Gastroesophageal sphincter (tissue), 4 donors: ENCODE results near the gene GABRD. TPM values are rescaled to one million over a fixed set of nuclear protein-coding genes. Genes with fewer than 3 reads are reported as not detected.

Experiments
- ATAC-seq: fragments of 150-250 bp; one replicate; pipeline ENCODE4 v1.9.1; 2016; ENCODE audit warnings: mild to moderate bottlenecking, moderate library complexity
- H3K27ac ChIP-seq, 4 donors: fragments of 200-600 bp; sonication (generic) in 3 of 4; 1 replicate in 3 of 4; 2 replicates in 1 of 4; pipeline ENCODE4 v1.5.1; 2016 to 2019
- H3K27me3 ChIP-seq: fragments of 200-600 bp; sonication (generic); one replicate; pipeline ENCODE4 v1.5.1; 2019
- H3K36me3 ChIP-seq, 2 donors: fragments of 200-600 bp; sonication (generic); one replicate each; pipeline ENCODE4 v1.5.1; 2019; ENCODE audit warnings: control low read depth in 1 of 2
- H3K4me1 ChIP-seq, 3 donors: fragments of 200-600 bp; sonication (generic); 1 replicate in 2 of 3; 2 replicates in 1 of 3; pipeline ENCODE4 v1.5.1; 2016 to 2019; ENCODE audit warnings: control low read depth in 2 of 3
- H3K4me3 ChIP-seq, 2 donors: fragments of 200-600 bp; sonication (generic); one replicate each; pipeline ENCODE4 v1.5.1; 2019; ENCODE audit warnings: mild to moderate bottlenecking in 1 of 2, moderate library complexity in 1 of 2
- H3K9me3 ChIP-seq, 3 donors: fragments of 200-600 bp; sonication (generic); one replicate each; pipeline ENCODE4 v1.5.1; 2017 to 2019; ENCODE audit warnings: control low read depth in 2 of 3
- CTCF ChIP-seq, 4 experiments: fragments of 200-600 bp in 2 of 4; fragments of 450-650 bp in 2 of 4; sonication (generic) in 1 of 4; IDR thresholded peaks; one replicate each; pipeline ENCODE4 v1.5.1; 2017 to 2019; ENCODE audit warnings: antibody characterized with exemption in 4 of 4, mild to moderate bottlenecking in 2 of 4, moderate library complexity in 2 of 4
- EP300 ChIP-seq: sonication (generic); formaldehyde crosslinking; IDR thresholded peaks from one replicate; pipeline ENCODE4 v1.6.1; 2017; ENCODE audit warnings: antibody characterized with exemption, mild to moderate bottlenecking
- POLR2A ChIP-seq, 2 donors: fragments of 450-650 bp; IDR thresholded peaks; one replicate each; pipeline ENCODE4 v1.6.1; 2017; ENCODE audit warnings: antibody characterized with exemption in 2 of 2, mild to moderate bottlenecking in 2 of 2, moderate library complexity in 1 of 2
- POLR2AphosphoS5 ChIP-seq: sonication (generic); formaldehyde crosslinking; IDR thresholded peaks from one replicate; pipeline ENCODE4 v1.6.1; 2017; ENCODE audit warnings: antibody characterized with exemption
- WGBS, 2 donors: methylation state at CpG; one replicate each; pipeline ENCODE4 v1.1.5; 2018; ENCODE audit warnings: low coverage in 1 of 2; 5-methylcytosine and 5-hydroxymethylcytosine counted together
- total RNA-seq, 4 donors: library from RNA; depleted of rRNA; stranded (reverse); fragments of >200 nt; gene quantifications; one replicate each; pipeline ENCODE4 v1.1.0, GENCODE V29; 2016

The GABRD gene
- total RNA-seq, 4 donors from 2014 or later, result 0.73 TPM; not detected in 3

GRCh38 chr1:1972976-1973715 is 46.0 kb upstream of the GABRD start:
- Histone ChIP-seq H3K27me3 (peaks cover 77% of the 10 kb centered on the region), H3K9me3 (no peaks in the 10 kb centered on the region), H3K4me3 (no peak overlapping the region), H3K4me1 (no peaks in the 10 kb centered on the region), H3K27ac (no peak overlapping the region), H3K36me3 (no peaks in the 10 kb centered on the region)
- WGBS, 2 donors, result 50 to 80% methylated on average over 1 to 12 of the region's 22 CpGs
- no peak for TF ChIP-seq EP300
- TF ChIP-seq POLR2AphosphoS5, result no peak
- no peak for ATAC-seq

GRCh38 chr1:1973716-1974642 is 45.2 kb upstream of the GABRD start:
- WGBS, 2 donors, result 62 to 67% methylated on average over 3 of the region's 34 CpGs

GRCh38 chr1:1974834-1975233 is 44.3 kb upstream of the GABRD start:
- H3K27me3 ChIP-seq, result peaks cover 60% of the 10 kb centered on the region
- WGBS, 2 donors, result 36 to 74% methylated on average over 5 to 9 of the region's 22 CpGs
- no peaks in the 10 kb centered on the region for H3K4me1 ChIP-seq
- H3K4me3 ChIP-seq, result no peak overlapping the region
- H3K36me3 ChIP-seq, result no peaks in the 10 kb centered on the region
- no peak overlapping the region for H3K27ac ChIP-seq
- TF ChIP-seq EP300, result no peak
- no peak for TF ChIP-seq CTCF (IDR thresholded peaks at IDR 0.05)
- TF ChIP-seq POLR2A (IDR thresholded peaks at IDR 0.05), result no peak
- no peak for TF ChIP-seq POLR2AphosphoS5
- H3K9me3 ChIP-seq, result no peaks in the 10 kb centered on the region
- ATAC-seq, result no peak

More at GRCh38 chr1:1973716-1974642, 45.2 kb upstream of the GABRD start:
- H3K9me3 ChIP-seq, result no peaks in the 10 kb centered on the region
- TF ChIP-seq POLR2A (IDR thresholded peaks at IDR 0.05) (no peak), CTCF (IDR thresholded peaks at IDR 0.05) (no peak), EP300 (no peak), POLR2AphosphoS5 (no peak)
- no peaks in the 10 kb centered on the region for H3K36me3 ChIP-seq
- no peak overlapping the region for H3K27ac ChIP-seq
- ATAC-seq, result no peak
- no peak overlapping the region for H3K4me3 ChIP-seq
- no peaks in the 10 kb centered on the region for H3K4me1 ChIP-seq
- peaks cover 69% of the 10 kb centered on the region for H3K27me3 ChIP-seq

GRCh38 chr1:1975535-1975934 is 43.6 kb upstream of the GABRD start:
- Histone ChIP-seq H3K27ac (no peak overlapping the region), H3K9me3 (no peaks in the 10 kb centered on the region), H3K4me3 (no peak overlapping the region), H3K36me3 (no peaks in the 10 kb centered on the region), H3K27me3 (peaks cover 60% of the 10 kb centered on the region), H3K4me1 (no peaks in the 10 kb centered on the region)
- ATAC-seq, result no peak
- 72 to 81% methylated on average over 6 to 13 of the region's 14 CpGs for WGBS, 2 donors
- TF ChIP-seq EP300 (no peak), POLR2A (IDR thresholded peaks at IDR 0.05) (no peak), POLR2AphosphoS5 (no peak), CTCF (IDR thresholded peaks at IDR 0.05) (no peak)

- Histone ChIP-seq H3K27ac (no peak overlapping the region), H3K4me1 (no peaks in the 10 kb centered on the region), H3K36me3 (no peaks in the 10 kb centered on the region), H3K4me3 (no peak overlapping the region), H3K9me3 (no peaks in the 10 kb centered on the region), H3K27me3 (peaks cover 64% of the 10 kb centered on the region)
- TF ChIP-seq POLR2AphosphoS5 (no peak), EP300 (no peak), POLR2A (IDR thresholded peaks at IDR 0.05) (no peak), CTCF (IDR thresholded peaks at IDR 0.05) (no peak)
- ATAC-seq, result no peak
- 81 to 86% methylated on average over 3 to 8 of the region's 19 CpGs for WGBS, 2 donors
Measured at GRCh38 chr1:1976031-1976430, 43.1 kb upstream of the GABRD start.
